Renal pelvis (tissue), 4 donors: Measurements from ENCODE around the gene MVB12B. TPM values are rescaled to one million over a fixed set of nuclear protein-coding genes. Genes with fewer than 3 reads are reported as not detected.

Experiments
- DNase-seq: peaks from one replicate; pipeline ENCODE4 v3.0.0-alpha.2; 2013
- polyA plus RNA-seq, 3 donors: library from polyadenylated mRNA; unstranded; fragments of 120-200 nt; gene quantifications; one replicate each; pipeline ENCODE4 v1.2.1, GENCODE V29; 2013; ENCODE audit not compliant: insufficient read length in 3 of 3

The MVB12B gene
- polyA plus RNA-seq, 3 donors: 15.7 to 18.9 (median 17.3) TPM

- DNase-seq: no peak
Observed at GRCh38 chr9:126488881-126489404, 162.3 kb downstream of the MVB12B start.

GRCh38 chr9:126489581-126490213 lies 163.1 kb downstream of the MVB12B start:
- no peak for DNase-seq

- no peak for DNase-seq
Observed at GRCh38 chr9:126490214-126490631, 163.6 kb downstream of the MVB12B start.

GRCh38 chr9:126490871-126491567 lies 164.4 kb downstream of the MVB12B start:
- peak; percentile 71 for DNase-seq

- no peak for DNase-seq
Observed at GRCh38 chr9:126491568-126491879, 164.9 kb downstream of the MVB12B start.

- no peak for DNase-seq
Observed at GRCh38 chr9:126491949-126492348, 165.3 kb downstream of the MVB12B start.

- no peak for DNase-seq
Observed at GRCh38 chr9:126494264-126494663, 167.6 kb downstream of the MVB12B start.

GRCh38 chr9:126494746-126495145 lies 168.1 kb downstream of the MVB12B start:
- DNase-seq: no peak

- DNase-seq: no peak
Observed at GRCh38 chr9:126495411-126496180, 169.0 kb downstream of the MVB12B start.

GRCh38 chr9:126496181-126496576 lies 169.6 kb downstream of the MVB12B start:
- no peak for DNase-seq

GRCh38 chr9:126496781-126497659 lies 170.4 kb downstream of the MVB12B start:
- DNase-seq: no peak

- DNase-seq: no peak
Observed at GRCh38 chr9:126497660-126498275, 171.1 kb downstream of the MVB12B start.

GRCh38 chr9:126498331-126498730 lies 171.7 kb downstream of the MVB12B start:
- DNase-seq: no peak

GRCh38 chr9:126499005-126499910 lies 172.6 kb downstream of the MVB12B start:
- DNase-seq: no peak

GRCh38 chr9:126499911-126500599 lies 173.4 kb downstream of the MVB12B start:
- no peak for DNase-seq

- peak; percentile 81 for DNase-seq
Observed at GRCh38 chr9:126500600-126501382, 174.2 kb downstream of the MVB12B start.

GRCh38 chr9:126501383-126502331 lies 175.0 kb downstream of the MVB12B start:
- no peak for DNase-seq
